ENCODE data around the gene LHX2. TPM values are rescaled to one million over a fixed set of nuclear protein-coding genes. Genes with fewer than 3 reads are reported as not detected.

Gene LHX2
- total and polyA plus RNA-seq, 2 of the 4 experiments (the other 2 are of a cell fraction) = not detected

- Histone ChIP-seq H2AFZ (replicated peaks; ENCODE audit: low read length, poor library complexity) (no peak overlapping the region), H3K56ac (ENCODE audit: extremely low read depth, insufficient read depth, low read length) (no peak overlapping the region), H2BK20ac (ENCODE audit: low read depth, low read length) (no peak overlapping the region), H4K5ac (ENCODE audit: low read depth, low read length) (no peak overlapping the region), H2BK5ac (ENCODE audit: low read depth, low read length, poor library complexity, severe bottlenecking) (peak overlapping the region; percentile 67), H4K91ac (ENCODE audit: insufficient read depth, low read depth, low read length) (no peak overlapping the region), H3K9ac (ENCODE audit: low read depth, low read length) (no peak overlapping the region), H3K27me3 (ENCODE audit: control insufficient read depth, insufficient read depth, low read length) (peaks cover 12% of the 10 kb centered on the region), H3K23ac (ENCODE audit: low read depth, low read length) (no peak overlapping the region), H2AK9ac (replicated peaks; ENCODE audit: low read depth, low read length, poor library complexity) (no peak overlapping the region), H2BK120ac (ENCODE audit: low read depth, low read length) (no peak overlapping the region), H3K79me1 (ENCODE audit: low read depth in 1 of 2, low read length in 2 of 2) (no peaks in the 10 kb centered on the region), H3K36me3 (ENCODE audit: control insufficient read depth, insufficient read depth, low read length) (no peaks in the 10 kb centered on the region), H3K4ac (ENCODE audit: low read depth, low read length) (no peak overlapping the region), H4K20me1 (ENCODE audit: insufficient read depth, low read length) (0 out of 2 replicates have a peak, but pooled peaks cover 4% of the 10 kb centered on the region), H3K9me1 (ENCODE audit: insufficient read depth, low read length) (no peaks in the 10 kb centered on the region), H4K8ac (ENCODE audit: low read depth in 2 of 2, low read length in 2 of 2) (no peak overlapping the region), H3K4me3 (ENCODE audit: insufficient read depth, low read depth, low read length) (no peak overlapping the region), H2AK5ac (ENCODE audit: low read depth, low read length) (no peak overlapping the region), H3K27ac (ENCODE audit: insufficient read depth, low read length) (no peak overlapping the region), H3K4me1 (ENCODE audit: control insufficient read depth, insufficient read depth, low read length) (no peaks in the 10 kb centered on the region), H3K4me2 (ENCODE audit: low read depth, low read length) (no peak overlapping the region), H3K18ac (ENCODE audit: low read depth, low read length) (no peak overlapping the region), H2BK15ac (ENCODE audit: low read depth, low read length) (no peak overlapping the region), H3K9me3 (ENCODE audit: control insufficient read depth, insufficient read depth, low read length) (peaks cover 9% of the 10 kb centered on the region; the same call in 1 of the 2 replicates), H3K14ac (replicated peaks; ENCODE audit: low read depth, low read length) (no peak overlapping the region)
- CTCF ChIA-PET = no interaction called here
- no TSS peak for BruUV-seq (replicated peaks)
- in situ Hi-C loops (cut with MboI; ENCODE audit: low sequenced_read_pairs) (no loop called here), intact Hi-C loops (cut with micrococcal nuclease) (no loop called here), dilution Hi-C loops (cut with HindIII; ENCODE audit: low sequenced_read_pairs, unreplicated experiment) (no loop called here)
- ATAC-seq (ENCODE audit: low read depth) = no peak
- POLR2A ChIA-PET (ENCODE audit: unreplicated experiment) = no interaction called here
- DNase-seq = no peak
- WGBS, 2 experiments (ENCODE audit: extremely low coverage in 2 of 2, insufficient read length in 1 of 2) = 92 to 100% methylated on average over 8 of the region's 8 CpGs
- TF ChIP-seq MAFK (IDR thresholded peaks at IDR 0.05; ENCODE audit: low read depth, low read length) (no peak), SMC3 (IDR thresholded peaks at IDR 0.05; ENCODE audit: low read depth, low read length) (no peak), POLR2A (IDR thresholded peaks at IDR 0.05; ENCODE audit: low read depth, low read length) (no peak), NFE2L2 (IDR thresholded peaks at IDR 0.05; ENCODE audit: low read depth, low read length) (no peak), RAD21 (IDR thresholded peaks at IDR 0.05; ENCODE audit: low read length) (no peak), CEBPB (IDR thresholded peaks at IDR 0.05; ENCODE audit: low read depth, low read length) (no peak), FOS (IDR thresholded peaks at IDR 0.05; ENCODE audit: low read depth, low read length) (no peak), CHD1 (IDR thresholded peaks at IDR 0.05; ENCODE audit: low read depth, low read length) (no peak), RCOR1 (IDR thresholded peaks at IDR 0.05; ENCODE audit: insufficient replicate concordance, low read length) (no peak), RFX5 (IDR thresholded peaks at IDR 0.05; ENCODE audit: low read depth, low read length) (no peak), CTCF (conservative IDR thresholded peaks at IDR 0.05; ENCODE audit: low read depth, low read length) (no peak)
- TF ChIP-seq, protein P1, sequence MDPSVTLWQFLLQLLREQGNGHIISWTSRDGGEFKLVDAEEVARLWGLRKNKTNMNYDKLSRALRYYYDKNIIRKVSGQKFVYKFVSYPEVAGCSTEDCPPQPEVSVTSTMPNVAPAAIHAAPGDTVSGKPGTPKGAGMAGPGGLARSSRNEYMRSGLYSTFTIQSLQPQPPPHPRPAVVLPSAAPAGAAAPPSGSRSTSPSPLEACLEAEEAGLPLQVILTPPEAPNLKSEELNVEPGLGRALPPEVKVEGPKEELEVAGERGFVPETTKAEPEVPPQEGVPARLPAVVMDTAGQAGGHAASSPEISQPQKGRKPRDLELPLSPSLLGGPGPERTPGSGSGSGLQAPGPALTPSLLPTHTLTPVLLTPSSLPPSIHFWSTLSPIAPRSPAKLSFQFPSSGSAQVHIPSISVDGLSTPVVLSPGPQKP (IDR thresholded peaks at IDR 0.05; ENCODE audit: borderline replicate concordance, low read depth, low read length) = no peak
These were observed 39.0 kb upstream of the LHX2 start for GRCh38 chr9:123972618-123973017.
